ENCODE results near the gene POGZ.

Gene POGZ

DNA sequence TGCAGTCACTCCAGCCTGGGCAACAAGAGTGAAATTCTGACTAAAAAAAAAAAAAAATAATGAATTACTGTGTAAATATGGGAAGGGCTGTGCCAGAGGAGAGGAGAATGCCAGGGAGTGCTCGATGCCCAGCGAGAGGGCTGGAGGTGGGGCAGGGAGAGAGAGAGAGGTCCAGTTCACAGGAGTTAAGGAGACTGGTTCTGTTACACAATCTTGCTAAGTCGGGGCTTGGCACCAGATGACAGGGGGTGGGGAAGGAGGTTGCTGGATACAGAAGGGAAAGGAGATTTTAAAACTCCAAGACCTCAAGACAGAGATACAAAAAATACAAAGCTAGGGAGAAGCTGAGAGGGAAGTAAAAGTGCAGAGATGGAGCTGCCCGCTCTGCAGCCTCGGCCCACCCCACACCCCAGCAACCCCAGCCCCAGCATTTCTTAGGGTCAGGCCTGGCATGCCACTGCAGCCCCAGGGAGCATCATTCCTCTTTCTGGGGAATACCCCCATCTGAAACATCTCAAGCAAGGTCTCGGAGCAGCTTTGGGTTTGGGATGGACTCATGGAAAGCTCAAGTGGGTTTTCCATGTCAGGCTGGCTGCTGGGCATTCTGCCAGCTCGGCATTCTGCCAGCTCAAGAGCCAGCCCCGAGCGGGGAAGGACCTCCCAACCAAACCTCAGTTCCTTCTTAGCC lies 87.8 kb downstream of the POGZ start:
- peak; percentile 59 for DNase-seq

DNA sequence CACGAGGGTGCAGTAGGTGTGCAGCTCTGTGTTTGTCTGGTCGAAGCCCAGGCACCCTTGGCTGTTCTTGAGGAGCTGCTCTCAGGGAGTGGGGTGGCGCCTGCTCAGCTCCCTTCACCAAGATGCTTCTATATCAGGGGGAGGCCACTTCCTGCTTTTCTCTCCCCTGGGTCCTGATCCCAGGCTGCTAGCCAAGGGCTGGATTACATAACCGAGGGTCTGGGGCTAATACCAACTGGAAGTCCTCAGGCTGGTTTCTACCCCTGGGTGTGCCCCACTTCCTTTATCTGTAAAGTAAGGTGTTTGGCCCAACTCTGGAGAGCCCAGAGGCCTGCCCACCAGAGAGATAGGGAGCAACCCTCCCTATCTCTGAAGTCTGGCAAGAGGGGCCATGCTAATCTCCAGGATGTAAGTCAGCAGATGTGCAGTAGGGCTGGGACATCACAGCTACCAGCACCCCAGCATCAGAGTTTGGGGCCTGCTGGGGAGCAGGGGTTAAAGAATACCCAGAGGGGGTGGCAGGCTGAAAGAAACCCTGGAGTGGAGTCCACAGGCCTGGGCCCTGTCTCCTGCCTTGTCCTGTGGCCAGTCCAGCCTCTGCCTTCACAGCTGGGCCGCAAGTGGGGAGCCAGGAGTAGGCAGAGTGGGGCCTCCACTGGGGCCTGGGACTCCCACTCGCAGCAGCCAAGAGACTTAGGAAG lies 88.9 kb downstream of the POGZ start:
- DNase-seq = no peak

DNA sequence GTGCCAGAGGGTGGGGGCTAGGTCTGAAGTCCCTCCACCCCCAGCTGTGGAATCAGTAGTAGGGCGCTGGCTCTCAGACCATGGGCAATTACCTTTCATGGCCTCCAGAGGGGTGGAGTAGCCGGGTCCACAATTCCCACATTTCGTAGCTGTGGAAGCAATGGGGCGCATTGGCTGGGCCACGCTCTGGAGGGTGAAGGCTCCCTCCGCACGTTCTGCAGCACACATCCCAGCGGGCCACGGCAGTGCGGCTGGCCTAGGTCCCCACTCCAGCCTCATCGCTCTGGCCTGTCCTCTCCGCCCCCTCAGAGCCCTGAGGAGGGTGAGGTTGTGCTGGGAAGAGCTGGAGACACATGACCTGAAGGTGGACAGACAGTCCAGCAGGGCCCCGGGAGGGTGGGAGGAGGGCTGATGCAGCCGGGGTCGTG lies 89.7 kb downstream of the POGZ start:
- DNase-seq = no peak

DNA sequence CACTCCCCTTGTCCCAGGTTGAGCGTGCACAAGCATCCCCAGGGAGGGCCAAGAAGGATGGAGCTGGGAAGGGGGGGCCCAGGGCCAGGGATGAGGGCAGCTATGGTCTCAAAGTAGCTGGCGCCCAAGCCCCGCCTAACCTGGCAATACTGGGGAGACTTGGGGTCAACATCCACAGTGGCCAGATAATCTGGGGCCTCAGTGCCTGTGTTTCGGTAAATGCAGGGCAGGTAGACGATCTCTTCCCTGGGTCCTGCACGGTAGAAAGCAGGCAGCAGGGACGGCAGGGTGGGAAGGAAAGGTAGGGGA lies 90.0 kb downstream of the POGZ start:
- no peak for DNase-seq

DNA sequence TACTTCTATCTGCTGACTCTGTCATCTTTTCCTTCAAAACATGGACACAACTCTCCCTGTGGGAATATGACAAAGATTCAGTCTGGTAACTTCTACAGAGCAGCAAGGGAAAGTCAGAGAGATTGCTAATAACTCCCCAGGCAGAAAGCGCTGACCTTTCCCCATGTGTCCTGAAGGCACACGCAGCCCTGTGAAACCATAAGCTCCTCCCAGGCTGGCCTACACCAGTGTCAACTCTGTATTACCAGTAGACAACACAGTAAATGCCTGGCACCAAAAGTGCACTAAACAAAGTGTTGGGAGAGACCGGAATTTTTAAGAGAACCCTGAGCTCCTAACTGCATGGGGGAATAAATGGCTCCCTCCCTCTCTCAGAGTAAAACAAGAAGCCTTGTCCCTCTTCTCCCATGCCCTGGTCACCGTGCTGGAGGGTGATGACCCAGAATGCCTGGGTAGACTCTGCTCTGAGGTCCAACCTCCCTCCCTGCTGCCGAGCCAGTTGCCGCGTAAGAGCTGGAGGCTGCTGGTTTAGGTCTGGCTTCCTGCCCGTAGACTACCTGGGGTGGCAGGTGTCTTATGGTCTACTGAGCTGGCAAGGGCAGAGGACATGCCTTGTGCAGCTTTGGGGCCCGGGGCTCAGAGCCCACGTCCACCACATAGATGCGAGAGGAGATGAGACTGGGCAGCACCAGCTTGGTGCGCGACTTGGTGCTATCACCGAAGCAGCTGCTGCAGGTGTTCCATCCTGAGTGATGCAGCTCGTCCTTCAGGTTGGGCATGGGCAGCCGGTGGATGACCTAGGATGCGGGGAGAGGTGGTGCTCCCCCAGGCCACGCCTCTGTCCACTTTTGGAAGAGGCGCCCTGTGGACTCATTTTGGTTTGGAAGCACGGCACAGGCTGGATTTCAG lies 90.6 kb downstream of the POGZ start:
- peak; percentile 67 for DNase-seq

DNA sequence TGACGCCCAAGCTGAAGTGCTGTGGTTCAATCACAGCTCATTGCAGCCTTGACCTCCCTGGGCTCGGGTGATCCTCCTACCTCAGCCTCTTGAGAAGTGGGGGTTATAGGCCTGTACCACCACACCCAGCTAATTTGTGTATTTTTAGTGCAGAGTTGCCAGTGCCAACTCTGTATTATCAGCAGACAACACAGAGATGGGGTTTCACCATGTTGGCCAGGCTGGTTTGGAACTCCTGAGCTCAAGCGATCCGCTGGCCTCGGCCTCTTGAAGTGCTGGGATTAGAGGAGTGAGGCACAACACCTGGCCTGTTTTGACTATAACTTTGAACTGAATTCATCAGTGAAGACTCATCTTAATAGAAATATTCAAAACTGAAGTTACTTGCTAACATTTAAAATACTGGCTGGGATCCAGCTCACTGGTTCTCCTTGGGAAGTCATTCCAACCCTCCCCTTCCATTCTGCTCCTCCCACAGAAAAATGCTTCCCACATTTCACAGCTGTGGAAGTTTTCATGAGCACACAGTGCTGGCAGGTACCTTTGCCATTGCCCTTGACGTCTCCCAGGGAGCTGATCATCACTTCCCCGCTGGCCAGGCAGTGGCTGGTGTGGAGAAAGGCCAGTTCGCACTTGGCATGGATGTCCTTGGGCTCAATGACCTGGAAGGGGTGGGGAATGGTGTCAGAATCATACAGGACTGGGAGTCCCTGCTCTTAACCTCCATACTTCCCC lies 91.5 kb downstream of the POGZ start:
- DNase-seq = no peak

DNA sequence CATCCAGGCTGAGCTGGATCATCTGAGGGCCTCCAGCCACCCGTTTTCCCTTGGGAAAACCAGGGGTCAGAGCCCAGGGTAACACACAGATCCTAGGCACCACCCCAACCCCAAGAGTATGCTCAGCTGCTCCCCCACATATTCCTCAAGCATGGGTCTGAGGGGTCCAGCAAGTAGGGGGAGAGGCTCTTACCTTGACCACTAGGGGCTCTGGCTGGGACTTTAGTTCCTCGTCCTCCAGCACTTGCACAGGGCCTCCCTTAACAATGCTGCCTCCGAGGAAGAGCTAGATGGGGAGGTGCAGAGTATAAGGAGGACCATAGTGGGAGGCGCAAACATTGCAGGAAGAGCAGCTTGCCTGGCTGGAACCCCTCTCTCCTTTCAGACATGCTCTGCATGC lies 94.3 kb downstream of the POGZ start:
- no peak for DNase-seq

DNA sequence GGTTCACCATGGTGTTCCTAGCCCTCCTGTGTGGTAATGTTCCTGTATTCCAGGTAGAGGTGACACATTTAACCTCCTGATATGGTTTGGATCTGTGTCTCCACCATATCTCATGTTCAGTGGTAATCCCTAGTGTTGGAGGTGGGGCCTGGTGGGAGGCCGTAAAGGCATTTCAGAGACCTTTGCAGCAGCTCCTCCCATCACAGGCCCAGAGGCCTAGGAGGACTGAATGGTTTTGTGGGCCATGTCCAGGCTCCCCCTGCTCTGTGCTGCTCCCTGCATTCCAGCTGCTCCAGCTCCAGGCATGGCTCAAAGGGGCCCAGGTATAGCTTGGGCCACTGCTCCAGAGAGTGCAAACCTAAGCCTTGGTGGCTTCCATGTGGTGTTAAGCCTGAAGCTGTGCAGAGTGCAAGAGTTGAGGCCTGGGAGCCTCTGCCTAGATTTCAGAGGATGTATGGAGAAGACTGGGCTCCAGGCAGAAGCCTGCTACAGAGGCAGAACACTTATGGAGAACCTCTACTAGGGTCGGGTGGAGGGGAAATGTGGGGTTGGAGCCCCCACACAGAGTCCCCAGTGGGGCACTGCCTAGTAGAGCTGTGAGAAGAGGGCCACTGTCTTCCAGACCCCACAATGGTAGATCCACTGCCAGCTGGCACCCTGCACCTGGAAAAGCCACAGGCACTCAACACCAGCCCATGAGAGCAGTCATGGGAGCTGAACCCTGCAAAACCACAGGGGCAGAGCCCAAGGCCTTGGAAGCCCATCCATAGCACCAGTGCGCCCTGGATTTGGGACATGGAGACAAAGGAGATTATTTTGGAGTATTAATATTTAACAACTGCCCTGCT lies 96.8 kb downstream of the POGZ start:
- DNase-seq = no peak

DNA sequence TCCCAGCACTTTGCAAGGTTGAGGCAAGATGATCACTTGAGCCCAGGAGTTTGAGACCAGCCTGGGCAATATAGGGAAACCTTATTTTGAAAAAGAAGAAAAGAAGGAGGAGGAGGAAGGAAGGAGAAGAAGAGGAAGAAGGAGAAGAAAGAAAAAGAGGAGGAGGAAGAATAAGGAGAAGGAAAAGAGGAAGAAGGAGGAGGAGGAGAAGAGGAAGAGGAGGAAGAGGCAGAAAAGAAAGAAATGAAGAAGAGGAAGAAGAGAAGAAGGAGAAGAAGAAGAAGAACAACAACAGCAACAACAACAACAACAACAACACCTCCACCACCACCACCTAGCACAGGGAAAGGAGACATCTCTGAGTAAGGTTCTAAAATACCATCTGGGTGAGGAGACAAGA lies 97.4 kb downstream of the POGZ start:
- no peak for DNase-seq

DNA sequence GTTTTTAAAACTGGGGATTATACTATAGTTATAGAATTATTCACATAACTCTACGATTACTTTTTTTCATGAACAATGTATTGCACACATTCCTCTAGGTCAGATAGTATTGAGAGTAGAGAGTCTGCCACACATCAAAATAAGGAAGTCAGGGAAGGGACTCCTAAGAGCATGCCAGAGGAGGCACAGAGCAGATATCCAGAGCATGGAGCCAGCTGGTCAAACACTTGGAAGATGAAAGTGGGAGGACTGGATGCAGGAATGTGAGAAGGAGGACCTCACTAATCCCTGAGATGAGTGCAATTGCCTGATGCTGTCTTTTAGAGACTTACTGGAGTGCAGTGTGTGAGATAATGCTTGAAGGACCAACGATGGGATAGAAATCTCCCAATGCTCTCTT lies 102.6 kb downstream of the POGZ start:
- no peak for DNase-seq

Data from NCI-H510A (cell line).